ENCODE data around the gene SQSTM1. TPM values are rescaled to one million over a fixed set of nuclear protein-coding genes. Genes with fewer than 3 reads are reported as not detected.
"Not testable (repeated sequence)": the region's sequence is repeated elsewhere in the genome, so short reads cannot be mapped to it uniquely, and the experiment has no call there.

The SQSTM1 gene
- polyA plus RNA-seq, 2 donors: 94.8 to 111 TPM

DNA sequence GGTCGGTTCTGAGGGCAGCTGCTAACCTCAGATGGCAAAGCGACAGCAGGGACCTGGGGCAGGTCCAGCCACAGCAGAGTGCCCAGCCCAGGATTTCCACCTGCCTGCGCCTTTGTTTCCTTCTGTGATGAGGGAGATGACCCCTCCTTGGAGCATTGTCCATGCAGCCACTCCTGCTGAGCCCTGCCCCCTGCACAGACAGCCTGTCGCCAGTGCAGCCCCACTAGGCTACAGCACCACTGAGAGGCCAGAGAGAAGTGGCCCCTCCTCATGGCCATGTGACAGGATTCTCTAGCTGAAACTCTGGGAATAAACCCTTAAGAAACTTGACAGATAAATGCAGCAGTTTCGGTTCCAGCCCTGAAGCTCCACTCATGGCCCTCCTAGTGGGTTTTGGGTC, 48.4 kb downstream of the SQSTM1 start:
- no peak overlapping the region for H3K27ac ChIP-seq (ENCODE audit: low read depth in 2 of 2, low read length in 1 of 2)
- no peaks in the 10 kb centered on the region for H3K27me3 ChIP-seq (ENCODE audit: control insufficient read depth in 1 of 2, insufficient read depth in 2 of 2, low read length in 2 of 2)
- peaks cover 0 to 2% of the 10 kb centered on the region in 2 donors for H3K9me3 ChIP-seq (ENCODE audit: control insufficient read depth in 2 of 2, insufficient read depth in 1 of 2, low read depth in 1 of 2, low read length in 1 of 2)
- H3K4me3 ChIP-seq (ENCODE audit: low read depth in 1 of 2, low read length in 2 of 2): no peak overlapping the region
- peaks cover 36 to 60% of the 10 kb centered on the region in 2 donors for H3K36me3 ChIP-seq (ENCODE audit: control insufficient read depth in 2 of 2, insufficient read depth in 2 of 2, low read length in 1 of 2)
- H3K4me1 ChIP-seq (ENCODE audit: control insufficient read depth in 2 of 2, insufficient read depth in 2 of 2, low read length in 1 of 2): peaks cover 0 to 8% of the 10 kb centered on the region in 2 donors
- 89 to 95% methylated on average over 5 of the region's 5 CpGs for WGBS, 2 donors

DNA sequence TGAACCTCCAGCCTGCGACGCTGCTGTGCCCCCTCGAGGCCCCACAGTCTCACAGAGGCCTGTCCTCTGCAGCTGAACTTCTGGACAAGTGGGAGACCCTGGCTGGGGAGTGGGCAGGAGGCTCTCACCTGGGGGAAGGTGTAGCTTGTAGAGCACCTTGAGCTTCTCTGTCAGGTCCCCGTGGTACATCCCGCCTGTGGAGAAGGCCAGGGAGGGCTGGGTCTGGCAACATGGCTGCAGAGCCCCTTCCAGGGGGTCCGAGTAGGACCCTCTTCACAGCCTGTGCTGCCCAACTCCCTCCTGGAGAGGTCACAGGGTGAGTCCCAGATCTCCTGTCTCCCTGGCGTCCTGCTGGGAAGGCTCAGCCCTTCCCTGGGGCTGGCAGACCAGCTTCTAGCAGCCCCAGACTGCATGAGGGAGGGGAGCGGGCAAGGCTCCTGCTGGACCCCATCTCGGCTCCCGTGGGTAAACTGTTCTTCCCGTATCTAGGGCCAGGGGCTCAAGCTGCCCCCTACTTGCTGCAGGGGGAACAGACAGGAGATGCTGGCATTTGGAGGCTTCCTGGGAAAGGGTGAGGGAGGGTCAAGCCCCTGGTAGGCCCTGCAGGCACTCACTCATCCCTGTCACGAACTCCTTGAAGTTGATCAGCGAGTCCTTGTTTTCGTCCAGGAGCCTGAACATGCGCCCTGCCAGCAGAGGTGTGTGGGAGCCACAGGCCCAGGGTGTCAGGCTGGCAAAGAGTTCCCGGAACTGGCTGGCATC, 49.1 kb downstream of the SQSTM1 start:
- Histone ChIP-seq H3K27ac (ENCODE audit: low read depth in 2 of 2, low read length in 1 of 2) (no peak overlapping the region), H3K4me1 (ENCODE audit: control insufficient read depth in 2 of 2, insufficient read depth in 2 of 2, low read length in 1 of 2) (peaks cover 0 to 8% of the 10 kb centered on the region in 2 donors), H3K27me3 (ENCODE audit: control insufficient read depth in 1 of 2, insufficient read depth in 2 of 2, low read length in 2 of 2) (no peaks in the 10 kb centered on the region), H3K9me3 (ENCODE audit: control insufficient read depth in 2 of 2, insufficient read depth in 1 of 2, low read depth in 1 of 2, low read length in 1 of 2) (peaks cover 0 to 2% of the 10 kb centered on the region in 2 donors), H3K36me3 (ENCODE audit: control insufficient read depth in 2 of 2, insufficient read depth in 2 of 2, low read length in 1 of 2) (peaks cover 38 to 64% of the 10 kb centered on the region in 2 donors), H3K4me3 (ENCODE audit: low read depth in 1 of 2, low read length in 2 of 2) (no peak overlapping the region)
- WGBS, 2 donors: 87 to 89% methylated on average over 16 of the region's 16 CpGs

DNA sequence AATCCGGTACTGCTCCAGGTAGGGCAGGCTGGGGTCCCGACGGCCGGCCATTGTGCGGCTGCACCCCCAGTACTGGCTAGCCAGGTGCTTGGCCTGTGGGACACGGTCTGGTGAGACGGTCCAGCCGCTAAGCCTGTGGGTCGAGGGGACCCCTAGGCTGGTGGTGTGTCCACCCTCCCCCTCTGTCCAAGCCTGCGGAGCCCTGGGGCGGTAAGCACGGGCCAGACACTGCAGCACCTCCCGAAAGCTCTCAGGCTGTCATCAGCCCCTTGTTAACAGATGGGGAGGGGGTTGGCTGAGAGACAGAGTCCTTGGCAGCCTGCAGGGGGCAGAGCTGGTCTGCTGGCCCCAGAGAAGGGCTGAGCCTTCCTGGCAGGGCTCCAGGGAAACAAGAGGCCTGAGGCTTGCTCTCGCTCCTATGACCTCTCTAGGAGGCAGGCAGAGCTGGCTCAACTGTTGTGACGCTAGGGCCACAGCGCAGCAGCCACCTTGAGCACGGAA, 49.7 kb downstream of the SQSTM1 start:
- no peaks in the 10 kb centered on the region for H3K27me3 ChIP-seq (ENCODE audit: control insufficient read depth in 1 of 2, insufficient read depth in 2 of 2, low read length in 2 of 2)
- H3K9me3 ChIP-seq (ENCODE audit: control insufficient read depth in 2 of 2, insufficient read depth in 1 of 2, low read depth in 1 of 2, low read length in 1 of 2): peaks cover 0 to 2% of the 10 kb centered on the region in 2 donors
- H3K4me1 ChIP-seq (ENCODE audit: control insufficient read depth in 2 of 2, insufficient read depth in 2 of 2, low read length in 1 of 2): peaks cover 0 to 7% of the 10 kb centered on the region in 2 donors
- WGBS, 2 donors: 77 to 81% methylated on average over 14 to 17 of the region's 17 CpGs
- H3K36me3 ChIP-seq (ENCODE audit: control insufficient read depth in 2 of 2, insufficient read depth in 2 of 2, low read length in 1 of 2): peaks cover 38 to 67% of the 10 kb centered on the region in 2 donors
- H3K4me3 ChIP-seq (ENCODE audit: low read depth in 1 of 2, low read length in 2 of 2): no peak overlapping the region
- H3K27ac ChIP-seq (ENCODE audit: low read depth in 2 of 2, low read length in 1 of 2): no peak overlapping the region

- Histone ChIP-seq H3K4me3 (ENCODE audit: low read depth in 1 of 2, low read length in 2 of 2) (no peak overlapping the region), H3K27me3 (ENCODE audit: control insufficient read depth in 1 of 2, insufficient read depth in 2 of 2, low read length in 2 of 2) (no peaks in the 10 kb centered on the region), H3K36me3 (ENCODE audit: control insufficient read depth in 2 of 2, insufficient read depth in 2 of 2, low read length in 1 of 2) (peaks cover 41 to 65% of the 10 kb centered on the region in 2 donors), H3K4me1 (ENCODE audit: control insufficient read depth in 2 of 2, insufficient read depth in 2 of 2, low read length in 1 of 2) (peaks cover 0 to 5% of the 10 kb centered on the region in 2 donors), H3K9me3 (ENCODE audit: control insufficient read depth in 2 of 2, insufficient read depth in 1 of 2, low read depth in 1 of 2, low read length in 1 of 2) (peaks cover 0 to 2% of the 10 kb centered on the region in 2 donors), H3K27ac (ENCODE audit: low read depth in 2 of 2, low read length in 1 of 2) (no peak overlapping the region)
- 93% methylated on average over 3 of the region's 3 CpGs for WGBS, 2 donors
Measured at GRCh38 chr5:179870952-179871351, 50.2 kb downstream of the SQSTM1 start.

DNA sequence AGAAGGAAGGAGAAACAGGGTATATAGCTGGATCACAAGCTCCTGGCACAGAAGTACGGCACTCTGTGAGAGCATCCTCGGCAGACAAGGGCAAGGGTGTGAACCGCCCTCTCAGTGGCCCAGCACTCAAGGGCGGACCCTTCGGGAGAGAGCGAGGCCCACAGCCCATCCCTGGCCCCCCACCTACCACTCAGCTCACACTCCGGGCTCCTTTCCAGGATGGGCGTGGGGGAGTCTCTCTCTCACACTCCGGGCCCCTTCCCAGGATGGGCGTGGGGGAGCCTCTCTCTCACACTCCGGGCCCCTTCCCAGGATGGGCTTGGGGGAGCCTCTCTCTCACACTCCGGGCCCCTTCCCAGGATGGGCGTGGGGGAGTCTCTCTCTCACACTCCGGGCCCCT, 50.8 kb downstream of the SQSTM1 start:
- peaks cover 46 to 65% of the 10 kb centered on the region in 2 donors for H3K36me3 ChIP-seq (ENCODE audit: control insufficient read depth in 2 of 2, insufficient read depth in 2 of 2, low read length in 1 of 2)
- 92 to 95% methylated on average over 13 to 14 of the region's 14 CpGs for WGBS, 2 donors

DNA sequence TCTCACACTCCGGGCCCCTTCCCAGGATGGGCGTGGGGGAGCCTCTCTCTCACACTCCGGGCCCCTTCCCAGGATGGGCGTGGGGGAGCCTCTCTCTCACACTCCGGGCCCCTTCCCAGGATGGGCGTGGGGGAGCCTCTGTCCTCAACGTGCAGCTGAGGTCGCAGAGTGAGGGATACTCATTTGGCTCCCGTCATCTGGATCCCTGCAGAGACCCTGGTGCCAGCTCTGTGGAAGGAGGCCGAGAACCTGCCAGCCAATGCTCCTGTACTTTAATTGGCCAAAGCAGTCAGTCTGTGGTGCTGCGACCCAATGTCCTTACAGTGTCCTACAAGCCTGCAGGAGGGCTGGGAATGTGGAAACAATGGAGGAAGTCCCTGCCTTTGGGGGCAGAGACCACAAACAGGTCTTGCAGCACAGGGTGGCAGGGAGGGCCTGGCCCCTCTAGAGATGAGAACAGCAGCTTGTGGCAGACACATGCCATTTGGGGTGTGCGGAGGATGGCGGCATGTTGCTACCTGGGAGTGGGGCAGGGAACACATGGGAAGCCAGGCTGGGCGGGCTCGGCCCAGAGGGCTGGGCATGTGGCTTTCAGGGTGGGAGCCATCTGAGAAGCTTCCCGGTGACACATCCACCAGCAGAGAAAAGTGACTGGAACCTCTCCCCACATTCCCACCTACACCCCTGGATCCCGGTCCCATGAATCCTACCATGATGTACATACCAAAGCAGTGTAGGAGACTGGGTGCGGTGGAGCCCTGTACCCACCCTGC, 51.5 kb downstream of the SQSTM1 start:
- H3K36me3 ChIP-seq (ENCODE audit: control insufficient read depth in 2 of 2, insufficient read depth in 2 of 2, low read length in 1 of 2): peaks cover 46 to 61% of the 10 kb centered on the region in 2 donors

More for the DNA sequence above, 50.8 kb downstream of the SQSTM1 start:
- not testable (repeated sequence) for H3K27ac ChIP-seq (ENCODE audit: low read depth in 2 of 2, low read length in 1 of 2); H3K4me3 ChIP-seq (ENCODE audit: low read depth in 1 of 2, low read length in 2 of 2); H3K27me3 ChIP-seq (ENCODE audit: control insufficient read depth in 1 of 2, insufficient read depth in 2 of 2, low read length in 2 of 2); H3K4me1 ChIP-seq (ENCODE audit: control insufficient read depth in 2 of 2, insufficient read depth in 2 of 2, low read length in 1 of 2); H3K9me3 ChIP-seq (ENCODE audit: control insufficient read depth in 2 of 2, insufficient read depth in 1 of 2, low read depth in 1 of 2, low read length in 1 of 2)

GRCh38 chr5:179872828-179873575, 52.3 kb downstream of the SQSTM1 start:
- 92% methylated on average over 14 of the region's 14 CpGs for WGBS, 2 donors
- no peaks in the 10 kb centered on the region for H3K27me3 ChIP-seq (ENCODE audit: control insufficient read depth in 1 of 2, insufficient read depth in 2 of 2, low read length in 2 of 2)
- H3K4me3 ChIP-seq (ENCODE audit: low read depth in 1 of 2, low read length in 2 of 2): no peak overlapping the region
- peaks cover 46 to 60% of the 10 kb centered on the region in 2 donors for H3K36me3 ChIP-seq (ENCODE audit: control insufficient read depth in 2 of 2, insufficient read depth in 2 of 2, low read length in 1 of 2)
- no peaks in the 10 kb centered on the region for H3K4me1 ChIP-seq (ENCODE audit: control insufficient read depth in 2 of 2, insufficient read depth in 2 of 2, low read length in 1 of 2)
- peaks cover 0 to 2% of the 10 kb centered on the region in 2 donors for H3K9me3 ChIP-seq (ENCODE audit: control insufficient read depth in 2 of 2, insufficient read depth in 1 of 2, low read depth in 1 of 2, low read length in 1 of 2)
- H3K27ac ChIP-seq (ENCODE audit: low read depth in 2 of 2, low read length in 1 of 2): no peak overlapping the region

More for the DNA sequence above, 51.5 kb downstream of the SQSTM1 start:
- Histone ChIP-seq H3K27me3 (ENCODE audit: control insufficient read depth in 1 of 2, insufficient read depth in 2 of 2, low read length in 2 of 2) (no peaks in the 10 kb centered on the region), H3K27ac (ENCODE audit: low read depth in 2 of 2, low read length in 1 of 2) (no peak overlapping the region), H3K4me3 (ENCODE audit: low read depth in 1 of 2, low read length in 2 of 2) (no peak overlapping the region), H3K4me1 (ENCODE audit: control insufficient read depth in 2 of 2, insufficient read depth in 2 of 2, low read length in 1 of 2) (no peaks in the 10 kb centered on the region), H3K9me3 (ENCODE audit: control insufficient read depth in 2 of 2, insufficient read depth in 1 of 2, low read depth in 1 of 2, low read length in 1 of 2) (peaks cover 0 to 2% of the 10 kb centered on the region in 2 donors)
- 93% methylated on average over 14 to 16 of the region's 18 CpGs for WGBS, 2 donors

GRCh38 chr5:179873588-179874110, 52.9 kb downstream of the SQSTM1 start:
- Histone ChIP-seq H3K4me1 (ENCODE audit: control insufficient read depth in 2 of 2, insufficient read depth in 2 of 2, low read length in 1 of 2) (no peaks in the 10 kb centered on the region), H3K36me3 (ENCODE audit: control insufficient read depth in 2 of 2, insufficient read depth in 2 of 2, low read length in 1 of 2) (peaks cover 44 to 63% of the 10 kb centered on the region in 2 donors), H3K9me3 (ENCODE audit: control insufficient read depth in 2 of 2, insufficient read depth in 1 of 2, low read depth in 1 of 2, low read length in 1 of 2) (no peaks in the 10 kb centered on the region), H3K27me3 (ENCODE audit: control insufficient read depth in 1 of 2, insufficient read depth in 2 of 2, low read length in 2 of 2) (no peaks in the 10 kb centered on the region), H3K27ac (ENCODE audit: low read depth in 2 of 2, low read length in 1 of 2) (no peak overlapping the region), H3K4me3 (ENCODE audit: low read depth in 1 of 2, low read length in 2 of 2) (no peak overlapping the region)
- WGBS, 2 donors: 96 to 97% methylated on average over 7 of the region's 7 CpGs

DNA sequence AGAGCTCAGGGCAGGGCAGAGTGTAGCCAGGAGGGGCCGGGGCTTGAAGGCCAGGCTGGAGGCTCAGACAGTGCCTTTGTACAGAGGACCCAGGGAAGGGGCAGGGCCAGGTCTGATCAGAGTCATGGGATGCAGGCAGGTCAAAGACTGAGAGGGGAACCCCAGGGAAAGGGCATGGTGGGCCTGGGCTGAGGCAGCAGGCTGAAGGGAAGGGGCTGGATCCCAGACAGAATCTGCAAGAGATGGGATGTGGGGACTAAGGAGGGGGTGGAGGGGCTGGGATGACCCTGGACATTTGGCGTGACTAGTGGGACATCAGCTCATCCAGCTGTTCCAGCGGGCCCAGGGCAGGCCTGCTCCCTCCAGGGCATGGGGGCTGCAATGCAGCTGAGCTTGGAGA, 53.4 kb downstream of the SQSTM1 start:
- H3K27ac ChIP-seq (ENCODE audit: low read depth in 2 of 2, low read length in 1 of 2): no peak overlapping the region
- peaks cover 44 to 67% of the 10 kb centered on the region in 2 donors for H3K36me3 ChIP-seq (ENCODE audit: control insufficient read depth in 2 of 2, insufficient read depth in 2 of 2, low read length in 1 of 2)
- WGBS, 2 donors: 97% methylated on average over 3 of the region's 3 CpGs

More for the DNA sequence above, 53.4 kb downstream of the SQSTM1 start:
- H3K4me1 ChIP-seq (ENCODE audit: control insufficient read depth in 2 of 2, insufficient read depth in 2 of 2, low read length in 1 of 2): no peaks in the 10 kb centered on the region
- H3K27me3 ChIP-seq (ENCODE audit: control insufficient read depth in 1 of 2, insufficient read depth in 2 of 2, low read length in 2 of 2): no peaks in the 10 kb centered on the region
- no peak overlapping the region for H3K4me3 ChIP-seq (ENCODE audit: low read depth in 1 of 2, low read length in 2 of 2)
- H3K9me3 ChIP-seq (ENCODE audit: control insufficient read depth in 2 of 2, insufficient read depth in 1 of 2, low read depth in 1 of 2, low read length in 1 of 2): no peaks in the 10 kb centered on the region
